ENCODE results near the gene PPP1R12A.
"Not testable (repeated sequence)": the region's sequence is repeated elsewhere in the genome, so short reads cannot be mapped to it uniquely, and the experiment has no call there.

The PPP1R12A gene

GRCh38 chr12:79835377-79835843 is 99.5 kb downstream of the PPP1R12A start:
- DNase-seq: no peak

- DNase-seq: no peak
Measured at GRCh38 chr12:79834712-79835376, 100.1 kb downstream of the PPP1R12A start.

- DNase-seq: no peak
Measured at GRCh38 chr12:79830440-79830839, 104.5 kb downstream of the PPP1R12A start.

- DNase-seq: no peak
Measured at GRCh38 chr12:79828924-79829323, 106.0 kb downstream of the PPP1R12A start.

- no peak for DNase-seq
Measured at GRCh38 chr12:79827484-79827883, 107.4 kb downstream of the PPP1R12A start.

GRCh38 chr12:79826267-79827128 is 108.4 kb downstream of the PPP1R12A start:
- no peak for DNase-seq

- DNase-seq: no peak
Measured at GRCh38 chr12:79822475-79822874, 112.4 kb downstream of the PPP1R12A start.

GRCh38 chr12:79818856-79819255 is 116.0 kb downstream of the PPP1R12A start:
- DNase-seq: no peak

- not testable (repeated sequence) for DNase-seq
Measured at GRCh38 chr12:79784366-79785065, 150.4 kb downstream of the PPP1R12A start.

- DNase-seq: no peak
Measured at GRCh38 chr12:79782172-79782900, 152.6 kb downstream of the PPP1R12A start.

- DNase-seq: no peak
Measured at GRCh38 chr12:79778802-79779448, 156.0 kb downstream of the PPP1R12A start.

GRCh38 chr12:79776111-79776510 is 158.8 kb downstream of the PPP1R12A start:
- no peak for DNase-seq

GRCh38 chr12:79775355-79776027 is 159.4 kb downstream of the PPP1R12A start:
- no peak for DNase-seq

- no peak for DNase-seq
Measured at GRCh38 chr12:79773896-79774295, 161.0 kb downstream of the PPP1R12A start.

- no peak for DNase-seq
Measured at GRCh38 chr12:79769860-79770485, 164.9 kb downstream of the PPP1R12A start.

GRCh38 chr12:79769189-79769859 is 165.6 kb downstream of the PPP1R12A start:
- no peak for DNase-seq

- no peak for DNase-seq
Measured at GRCh38 chr12:79766705-79767464, 168.0 kb downstream of the PPP1R12A start.

- DNase-seq: no peak
Measured at GRCh38 chr12:79765157-79765556, 169.7 kb downstream of the PPP1R12A start.

GRCh38 chr12:79764641-79765040 is 170.3 kb downstream of the PPP1R12A start:
- DNase-seq: no peak

Data from activated CD4-positive, CD25-positive, alpha-beta regulatory T cell treated with anti-CD3 and anti-CD28 coated beads, Interleukin-2, amount 50 U/mL, for 72 hours (primary cell).